Lower leg skin (tissue), 4 donors: ENCODE results near the gene TMEM117. TPM values are rescaled to one million over a fixed set of nuclear protein-coding genes. Genes with fewer than 3 reads are reported as not detected.

Experiments
- DNase-seq, 2 donors: peaks; one replicate each; pipeline ENCODE4 v3.0.0-alpha.2; 2019; ENCODE audit warnings: low spot score in 2 of 2
- H3K4me3 ChIP-seq: fragments of 200-600 bp; sonication (generic); 2 replicates; pipeline ENCODE4 v1.5.1; 2017; ENCODE audit warnings: mild to moderate bottlenecking, low read depth; ENCODE audit not compliant: poor library complexity, severe bottlenecking
- CTCF ChIP-seq, 3 donors: fragments of 450-650 bp; IDR thresholded peaks; one replicate each; pipeline ENCODE4 v1.5.1; 2016; ENCODE audit warnings: antibody characterized with exemption in 3 of 3, mild to moderate bottlenecking in 3 of 3, moderate library complexity in 2 of 3
- POLR2A ChIP-seq, 2 donors: fragments of 450-650 bp; IDR thresholded peaks; one replicate each; pipeline ENCODE4 v1.6.1; 2016 to 2017; ENCODE audit warnings: antibody characterized with exemption in 2 of 2, mild to moderate bottlenecking in 1 of 2, moderate library complexity in 1 of 2
- WGBS, 2 donors: methylation state at CpG; one replicate each; pipeline ENCODE4 v1.1.5; 2018; 5-methylcytosine and 5-hydroxymethylcytosine counted together
- intact Hi-C: fragments of 100-400 bp; cut with DNase I; formaldehyde crosslinking; loops from one replicate; pipeline ENCODE4 v1.15.0; 2023; ENCODE audit warnings: low total_unique reads
- total RNA-seq, 4 donors: library from RNA; depleted of rRNA; stranded (reverse); fragments of >200 nt; gene quantifications; one replicate each; pipeline ENCODE4 v1.1.0, GENCODE V29; 2016

The TMEM117 gene
- total RNA-seq, 4 donors from 2014 or later: 19.9 to 27.8 (median 24.3) TPM

- 5 to 33% methylated on average over 1 of the region's 1 CpG for WGBS, 2 donors
- intact Hi-C loops: no loop called here
- no peak overlapping the region for H3K4me3 ChIP-seq
- DNase-seq: no peak
- TF ChIP-seq POLR2A (IDR thresholded peaks at IDR 0.05) (no peak), CTCF (IDR thresholded peaks at IDR 0.05) (no peak)
Observed at GRCh38 chr12:43912859-43913258, 77.0 kb downstream of the TMEM117 start.

- no peak overlapping the region for H3K4me3 ChIP-seq
- intact Hi-C loops: no loop called here
- no peak for TF ChIP-seq CTCF (IDR thresholded peaks at IDR 0.05)
- TF ChIP-seq POLR2A (IDR thresholded peaks at IDR 0.05): no peak
- 79 to 84% methylated on average over 4 of the region's 4 CpGs for WGBS, 2 donors
- DNase-seq: no peak
Observed at GRCh38 chr12:43914391-43914790, 78.5 kb downstream of the TMEM117 start.

GRCh38 chr12:43914923-43915468 lies 79.1 kb downstream of the TMEM117 start:
- DNase-seq: no peak
- intact Hi-C loops: no loop called here

GRCh38 chr12:43917896-43918295 lies 82.0 kb downstream of the TMEM117 start:
- WGBS, 2 donors: 75 to 76% methylated on average over 2 of the region's 2 CpGs
- TF ChIP-seq CTCF (IDR thresholded peaks at IDR 0.05) (no peak), POLR2A (IDR thresholded peaks at IDR 0.05) (no peak)
- DNase-seq: no peak
- no peak overlapping the region for H3K4me3 ChIP-seq
- intact Hi-C loops: no loop called here

More at GRCh38 chr12:43914923-43915468, 79.1 kb downstream of the TMEM117 start:
- 78 to 82% methylated on average over 3 of the region's 3 CpGs for WGBS, 2 donors
- no peak overlapping the region for H3K4me3 ChIP-seq
- TF ChIP-seq CTCF (IDR thresholded peaks at IDR 0.05) (no peak), POLR2A (IDR thresholded peaks at IDR 0.05) (no peak)

- no peak for DNase-seq
- 93 to 99% methylated on average over 3 of the region's 3 CpGs for WGBS, 2 donors
- H3K4me3 ChIP-seq: no peak overlapping the region
- no peak for TF ChIP-seq CTCF (IDR thresholded peaks at IDR 0.05)
- TF ChIP-seq POLR2A (IDR thresholded peaks at IDR 0.05): no peak
- intact Hi-C loops: no loop called here
Observed at GRCh38 chr12:43921666-43922337, 85.9 kb downstream of the TMEM117 start.
